ENCODE data around the gene FOXJ3.

FOXJ3 gene

DNA sequence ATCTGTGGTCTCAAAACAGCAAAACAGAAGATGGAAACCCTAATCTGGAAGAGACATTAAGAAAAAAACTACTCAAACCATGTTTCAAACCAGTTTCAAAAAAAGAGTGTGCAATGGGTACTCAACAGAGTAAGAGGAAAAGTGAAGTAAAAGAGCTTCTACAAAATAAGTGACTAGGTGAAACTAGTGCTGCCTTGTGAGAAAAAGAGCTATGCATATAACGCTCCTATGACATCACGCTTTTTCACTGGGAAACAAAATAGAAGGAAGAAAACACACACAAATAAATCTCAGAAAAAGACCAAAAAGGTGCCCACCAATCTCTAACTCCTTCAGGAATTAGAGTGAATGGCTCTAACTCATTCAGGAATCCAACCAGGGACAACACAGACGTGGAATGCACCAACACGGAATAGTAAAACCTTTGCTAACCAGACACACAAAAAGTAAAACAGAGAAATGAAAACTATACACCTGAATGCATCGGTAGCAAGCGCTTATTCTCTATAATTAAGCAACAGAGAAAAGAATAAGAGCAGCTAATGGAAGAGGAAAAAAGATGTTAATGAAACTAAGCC lies 1.3 kb downstream of the FOXJ3 start:
- Histone ChIP-seq H3K4me3 (ENCODE audit: low read depth, low read length) (peak overlapping the region; percentile 87), H3K27ac (ENCODE audit: low read depth, low read length) (peak overlapping the region; percentile 96), H3K9ac (ENCODE audit: low read depth, low read length) (peak overlapping the region; percentile 88), H3K36me3 (ENCODE audit: control insufficient read depth, insufficient read depth, low read length) (no peaks in the 10 kb centered on the region), H3K4me1 (ENCODE audit: control insufficient read depth, insufficient read depth, low read length) (peaks cover 23% of the 10 kb centered on the region), H3K9me3 (ENCODE audit: control insufficient read depth, insufficient read depth, low read length) (no peaks in the 10 kb centered on the region), H3K27me3 (ENCODE audit: control insufficient read depth, insufficient read depth, low read length) (no peaks in the 10 kb centered on the region)

DNA sequence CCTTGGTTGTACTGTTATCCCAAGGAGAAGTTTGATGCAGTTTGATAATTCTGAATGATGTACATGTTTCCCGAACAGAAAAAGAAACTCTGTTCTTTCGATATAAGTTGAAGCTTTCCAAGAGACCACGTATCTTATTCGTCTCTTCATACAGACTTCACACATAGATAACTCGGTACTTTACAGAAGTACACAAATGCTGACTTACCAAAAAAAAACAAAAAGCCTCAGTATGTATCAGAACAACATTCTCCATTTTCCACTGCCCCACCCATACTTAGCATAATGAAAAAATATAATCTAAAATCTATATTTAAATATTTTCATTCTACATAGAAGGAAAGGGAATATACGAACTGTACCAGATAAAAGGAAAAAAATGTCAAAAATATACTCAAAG lies 2.2 kb downstream of the FOXJ3 start:
- Histone ChIP-seq H3K4me3 (ENCODE audit: low read depth, low read length) (peak overlapping the region; percentile 87; the same call in 1 of the 2 replicates), H3K9ac (ENCODE audit: low read depth, low read length) (no peak overlapping the region), H3K27ac (ENCODE audit: low read depth, low read length) (no peak overlapping the region)

DNA sequence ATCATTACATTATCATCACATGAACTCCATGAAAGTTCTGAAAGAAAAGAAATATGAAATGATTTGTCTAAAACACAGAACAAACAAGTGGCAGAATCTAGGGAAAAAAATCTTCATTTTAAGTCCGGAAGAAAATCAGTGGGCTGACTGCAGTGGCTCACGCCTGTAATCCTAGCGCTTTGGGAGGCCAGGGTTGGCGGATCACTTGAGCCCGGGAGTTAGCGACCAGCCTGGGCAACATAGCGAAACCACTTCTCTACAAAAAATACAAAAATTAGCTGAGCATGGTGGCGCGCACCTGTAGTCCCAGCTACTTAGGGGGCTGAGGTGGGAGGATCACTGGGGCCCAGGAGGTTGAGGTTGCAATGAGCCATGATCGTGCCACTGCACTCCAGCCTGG lies 4.8 kb downstream of the FOXJ3 start:
- H3K4me1 ChIP-seq (ENCODE audit: control insufficient read depth, insufficient read depth, low read length): peaks cover 22% of the 10 kb centered on the region; the same call in 1 of the 2 replicates
- H3K9me3 ChIP-seq (ENCODE audit: control insufficient read depth, insufficient read depth, low read length): no peaks in the 10 kb centered on the region
- no peak overlapping the region for H3K4me3 ChIP-seq (ENCODE audit: low read depth, low read length)
- H3K9ac ChIP-seq (ENCODE audit: low read depth, low read length): no peak overlapping the region
- no peaks in the 10 kb centered on the region for H3K36me3 ChIP-seq (ENCODE audit: control insufficient read depth, insufficient read depth, low read length)
- no peaks in the 10 kb centered on the region for H3K27me3 ChIP-seq (ENCODE audit: control insufficient read depth, insufficient read depth, low read length)
- H3K27ac ChIP-seq (ENCODE audit: low read depth, low read length): no peak overlapping the region

More for the DNA sequence above, 2.2 kb downstream of the FOXJ3 start:
- Histone ChIP-seq H3K4me1 (ENCODE audit: control insufficient read depth, insufficient read depth, low read length) (peaks cover 21% of the 10 kb centered on the region), H3K27me3 (ENCODE audit: control insufficient read depth, insufficient read depth, low read length) (no peaks in the 10 kb centered on the region), H3K36me3 (ENCODE audit: control insufficient read depth, insufficient read depth, low read length) (no peaks in the 10 kb centered on the region), H3K9me3 (ENCODE audit: control insufficient read depth, insufficient read depth, low read length) (no peaks in the 10 kb centered on the region)

DNA sequence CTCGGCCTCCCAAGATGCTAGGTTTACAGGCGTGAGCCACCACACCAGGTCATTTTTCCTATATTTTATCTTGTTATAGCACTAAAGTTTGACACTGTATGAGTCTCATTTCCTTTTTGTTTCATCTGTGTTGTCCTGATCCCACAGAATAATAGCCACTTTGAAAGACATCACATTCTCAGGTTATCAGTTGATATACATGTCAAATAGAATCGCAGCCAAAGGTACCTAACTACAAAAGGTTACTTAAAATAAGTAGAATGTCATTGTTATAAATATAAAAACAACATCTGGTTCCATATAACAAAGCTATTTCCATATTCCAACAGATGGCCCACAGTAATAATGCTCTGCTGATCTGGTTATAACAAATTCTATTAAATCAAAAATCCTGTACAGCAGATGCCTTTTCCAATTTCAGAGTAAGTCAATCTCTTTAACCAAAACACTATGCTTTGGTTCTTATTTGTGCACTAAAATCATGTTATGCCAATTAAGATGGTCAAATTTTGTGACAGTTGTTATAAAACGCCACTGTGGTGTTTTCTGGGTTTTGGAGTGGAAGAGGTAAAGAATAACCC lies 6.0 kb downstream of the FOXJ3 start:
- H3K27me3 ChIP-seq (ENCODE audit: control insufficient read depth, insufficient read depth, low read length): no peaks in the 10 kb centered on the region
- no peak overlapping the region for H3K9ac ChIP-seq (ENCODE audit: low read depth, low read length)
- no peak overlapping the region for H3K27ac ChIP-seq (ENCODE audit: low read depth, low read length)
- H3K4me1 ChIP-seq (ENCODE audit: control insufficient read depth, insufficient read depth, low read length): peaks cover 22% of the 10 kb centered on the region; the same call in 1 of the 2 replicates
- H3K9me3 ChIP-seq (ENCODE audit: control insufficient read depth, insufficient read depth, low read length): no peaks in the 10 kb centered on the region
- no peaks in the 10 kb centered on the region for H3K36me3 ChIP-seq (ENCODE audit: control insufficient read depth, insufficient read depth, low read length)
- no peak overlapping the region for H3K4me3 ChIP-seq (ENCODE audit: low read depth, low read length)

DNA sequence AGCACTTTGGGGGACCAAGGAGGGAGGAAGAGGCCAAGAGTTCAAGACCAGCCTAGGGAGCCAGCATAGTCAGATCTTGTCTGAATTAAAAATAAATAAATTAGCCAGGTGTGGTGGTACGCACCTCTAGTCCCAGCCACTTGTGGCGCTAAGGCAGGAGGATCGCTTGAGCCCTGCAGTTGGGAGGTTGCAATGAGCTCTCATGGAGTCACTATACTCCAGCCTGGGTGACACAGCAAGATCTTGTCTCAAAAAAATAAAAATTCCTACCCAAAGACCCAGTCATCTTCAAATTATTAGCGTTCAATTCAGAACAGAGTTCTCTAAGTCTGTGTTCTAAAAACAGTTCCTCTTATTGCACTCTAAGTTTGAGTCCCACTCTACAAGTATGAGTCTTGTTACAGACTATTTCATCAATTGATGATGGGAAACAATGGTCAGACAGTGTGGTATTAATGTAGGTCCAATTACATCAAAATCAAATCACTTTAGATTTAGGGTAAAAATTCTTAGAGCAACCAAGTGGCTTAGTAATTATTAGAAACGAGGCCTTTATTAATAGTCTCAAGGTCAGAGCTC lies 6.9 kb downstream of the FOXJ3 start:
- Histone ChIP-seq H3K4me1 (ENCODE audit: control insufficient read depth, insufficient read depth, low read length) (peaks cover 19% of the 10 kb centered on the region; the same call in 1 of the 2 replicates), H3K4me3 (ENCODE audit: low read depth, low read length) (no peak overlapping the region), H3K9me3 (ENCODE audit: control insufficient read depth, insufficient read depth, low read length) (no peaks in the 10 kb centered on the region), H3K27ac (ENCODE audit: low read depth, low read length) (no peak overlapping the region), H3K9ac (ENCODE audit: low read depth, low read length) (no peak overlapping the region), H3K27me3 (ENCODE audit: control insufficient read depth, insufficient read depth, low read length) (no peaks in the 10 kb centered on the region), H3K36me3 (ENCODE audit: control insufficient read depth, insufficient read depth, low read length) (no peaks in the 10 kb centered on the region)

DNA sequence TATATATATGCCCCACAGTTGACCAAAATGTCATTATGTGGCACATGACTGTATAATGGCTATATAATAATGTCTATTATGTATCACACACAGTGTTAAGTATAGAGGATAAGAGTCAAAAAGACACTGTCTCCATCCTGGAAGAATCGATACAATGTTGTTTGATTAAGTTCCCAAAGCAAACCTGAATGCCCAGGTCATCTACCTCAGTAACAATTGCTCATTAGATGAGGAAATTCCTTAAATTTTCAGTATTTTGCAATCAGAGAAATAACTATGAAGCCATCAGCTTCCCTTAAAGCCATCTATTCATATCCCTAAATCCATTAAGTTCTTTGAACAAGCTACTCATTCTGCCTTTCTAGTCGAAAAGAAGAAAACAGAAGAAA lies 10.0 kb downstream of the FOXJ3 start:
- H3K9me3 ChIP-seq (ENCODE audit: control insufficient read depth, insufficient read depth, low read length): no peaks in the 10 kb centered on the region
- H3K27ac ChIP-seq (ENCODE audit: low read depth, low read length): no peak overlapping the region
- no peaks in the 10 kb centered on the region for H3K36me3 ChIP-seq (ENCODE audit: control insufficient read depth, insufficient read depth, low read length)
- peaks cover 24% of the 10 kb centered on the region; the same call in 1 of the 2 replicates for H3K4me1 ChIP-seq (ENCODE audit: control insufficient read depth, insufficient read depth, low read length)
- no peaks in the 10 kb centered on the region for H3K27me3 ChIP-seq (ENCODE audit: control insufficient read depth, insufficient read depth, low read length)
- no peak overlapping the region for H3K4me3 ChIP-seq (ENCODE audit: low read depth, low read length)
- no peak overlapping the region for H3K9ac ChIP-seq (ENCODE audit: low read depth, low read length)

DNA sequence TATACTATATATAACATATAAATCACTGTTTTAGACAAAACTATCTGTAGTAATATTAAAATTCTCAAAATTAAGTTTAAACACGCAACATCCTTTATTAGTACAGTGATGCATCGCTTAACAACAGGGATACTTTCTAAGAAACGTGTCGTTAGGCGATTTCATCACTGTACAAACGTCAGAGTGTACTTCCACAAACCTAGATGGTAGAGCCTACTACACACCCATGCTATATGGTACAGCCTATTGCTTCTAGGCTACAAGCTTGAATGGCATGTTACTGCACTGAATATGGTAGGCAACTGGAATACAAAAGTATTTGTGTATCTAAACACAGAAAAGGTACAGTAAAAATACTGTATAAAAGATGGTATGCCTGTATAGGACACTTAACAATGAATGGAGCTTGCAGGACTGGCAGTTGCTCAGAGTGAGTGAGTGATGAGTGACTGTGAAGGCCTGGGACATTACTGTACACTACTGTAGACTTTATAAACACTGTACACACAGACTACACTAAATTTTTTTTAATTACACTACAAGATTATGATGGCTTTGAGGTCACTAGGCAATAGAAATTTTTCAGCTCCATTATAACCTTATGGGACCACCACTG lies 10.5 kb downstream of the FOXJ3 start:
- Histone ChIP-seq H3K4me3 (ENCODE audit: low read depth, low read length) (no peak overlapping the region), H3K9me3 (ENCODE audit: control insufficient read depth, insufficient read depth, low read length) (no peaks in the 10 kb centered on the region), H3K27ac (ENCODE audit: low read depth, low read length) (no peak overlapping the region), H3K9ac (ENCODE audit: low read depth, low read length) (no peak overlapping the region), H3K36me3 (ENCODE audit: control insufficient read depth, insufficient read depth, low read length) (no peaks in the 10 kb centered on the region), H3K4me1 (ENCODE audit: control insufficient read depth, insufficient read depth, low read length) (peaks cover 21% of the 10 kb centered on the region; the same call in 1 of the 2 replicates), H3K27me3 (ENCODE audit: control insufficient read depth, insufficient read depth, low read length) (no peaks in the 10 kb centered on the region)

DNA sequence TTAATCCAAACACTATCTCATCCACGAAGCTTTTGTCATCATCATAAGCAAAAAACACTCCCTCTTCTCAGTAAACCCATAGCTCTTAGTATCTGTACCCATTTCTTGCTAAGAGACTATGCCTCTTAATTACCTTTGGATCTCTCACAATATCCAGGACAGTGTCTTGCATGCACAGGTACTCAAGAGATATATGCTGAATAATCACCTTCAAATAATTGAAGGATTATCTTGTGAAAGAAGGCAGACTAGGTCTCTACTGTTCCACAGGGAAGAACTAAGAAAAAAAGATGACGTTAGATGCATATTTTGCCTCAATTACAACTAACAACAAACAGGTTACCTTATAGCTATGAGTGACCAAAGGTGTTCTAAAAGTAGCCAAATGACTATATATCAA lies 11.5 kb downstream of the FOXJ3 start:
- H3K27ac ChIP-seq (ENCODE audit: low read depth, low read length): no peak overlapping the region
- no peaks in the 10 kb centered on the region for H3K9me3 ChIP-seq (ENCODE audit: control insufficient read depth, insufficient read depth, low read length)
- no peak overlapping the region for H3K4me3 ChIP-seq (ENCODE audit: low read depth, low read length)
- H3K27me3 ChIP-seq (ENCODE audit: control insufficient read depth, insufficient read depth, low read length): no peaks in the 10 kb centered on the region
- H3K4me1 ChIP-seq (ENCODE audit: control insufficient read depth, insufficient read depth, low read length): peaks cover 19% of the 10 kb centered on the region; the same call in 1 of the 2 replicates
- no peak overlapping the region for H3K9ac ChIP-seq (ENCODE audit: low read depth, low read length)
- H3K36me3 ChIP-seq (ENCODE audit: control insufficient read depth, insufficient read depth, low read length): no peaks in the 10 kb centered on the region

DNA sequence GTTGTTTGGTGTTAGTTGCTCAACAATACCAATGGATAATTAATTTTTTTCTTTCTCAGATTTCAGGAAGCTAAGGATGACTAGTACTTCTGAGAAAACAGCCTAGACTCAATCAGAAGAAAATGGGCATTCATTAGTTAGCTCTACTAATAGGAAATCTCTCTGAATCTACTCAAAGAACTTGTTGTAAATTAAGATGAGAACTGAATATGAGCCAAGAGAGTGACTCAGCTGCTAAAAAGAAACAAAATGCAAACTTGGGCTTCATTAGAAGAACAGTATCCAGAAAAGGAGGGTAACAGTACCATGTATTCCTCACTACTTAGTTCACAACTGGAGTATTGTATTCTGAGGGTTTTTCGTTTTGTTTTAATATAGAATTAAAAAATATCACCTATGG lies 12.5 kb downstream of the FOXJ3 start:
- Histone ChIP-seq H3K9me3 (ENCODE audit: control insufficient read depth, insufficient read depth, low read length) (no peaks in the 10 kb centered on the region), H3K4me1 (ENCODE audit: control insufficient read depth, insufficient read depth, low read length) (peaks cover 19% of the 10 kb centered on the region; the same call in 1 of the 2 replicates), H3K27me3 (ENCODE audit: control insufficient read depth, insufficient read depth, low read length) (no peaks in the 10 kb centered on the region), H3K27ac (ENCODE audit: low read depth, low read length) (no peak overlapping the region), H3K36me3 (ENCODE audit: control insufficient read depth, insufficient read depth, low read length) (no peaks in the 10 kb centered on the region), H3K9ac (ENCODE audit: low read depth, low read length) (no peak overlapping the region), H3K4me3 (ENCODE audit: low read depth, low read length) (no peak overlapping the region)

DNA sequence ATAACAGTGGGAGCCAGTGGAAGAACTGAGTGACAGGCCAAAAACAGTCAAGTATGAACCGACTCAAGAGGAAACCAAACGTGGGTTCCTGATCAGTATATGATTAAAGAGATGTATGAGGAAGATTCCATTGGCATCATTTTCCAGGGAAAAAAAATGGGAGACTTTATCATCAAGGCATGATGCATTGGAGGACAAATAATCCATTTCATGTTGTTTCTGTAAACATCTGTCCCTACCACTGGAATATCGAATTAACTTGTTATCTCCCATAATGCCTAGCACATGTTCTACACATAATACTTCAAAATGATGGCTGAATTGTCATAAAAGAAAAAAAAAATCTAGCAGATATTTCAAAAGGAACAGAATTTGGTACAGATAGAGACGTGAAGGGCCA lies 13.3 kb downstream of the FOXJ3 start:
- H3K27ac ChIP-seq (ENCODE audit: low read depth, low read length): no peak overlapping the region
- H3K27me3 ChIP-seq (ENCODE audit: control insufficient read depth, insufficient read depth, low read length): no peaks in the 10 kb centered on the region
- no peaks in the 10 kb centered on the region for H3K9me3 ChIP-seq (ENCODE audit: control insufficient read depth, insufficient read depth, low read length)
- no peak overlapping the region for H3K4me3 ChIP-seq (ENCODE audit: low read depth, low read length)
- no peak overlapping the region for H3K9ac ChIP-seq (ENCODE audit: low read depth, low read length)
- H3K36me3 ChIP-seq (ENCODE audit: control insufficient read depth, insufficient read depth, low read length): no peaks in the 10 kb centered on the region
- peaks cover 16% of the 10 kb centered on the region; the same call in 1 of the 2 replicates for H3K4me1 ChIP-seq (ENCODE audit: control insufficient read depth, insufficient read depth, low read length)

DNA sequence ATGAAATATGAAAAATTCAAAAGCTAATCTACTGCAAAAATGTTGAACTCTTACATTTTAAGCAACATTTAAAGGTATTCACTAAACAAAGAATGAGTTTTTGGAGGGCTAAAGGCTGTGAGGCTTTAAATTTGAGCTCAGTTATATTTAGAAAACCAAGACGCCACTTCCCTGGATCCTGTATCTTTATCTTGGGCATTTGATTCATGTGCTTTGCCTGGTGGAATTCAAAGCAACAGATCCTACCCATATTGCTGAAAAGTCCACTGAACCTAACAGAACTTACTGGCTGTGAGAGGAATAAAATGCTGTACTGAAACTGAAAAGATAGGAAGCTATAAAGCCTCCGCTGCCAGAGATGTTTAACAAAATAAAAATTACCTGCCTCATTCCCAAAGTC lies 14.3 kb downstream of the FOXJ3 start:
- Histone ChIP-seq H3K27me3 (ENCODE audit: control insufficient read depth, insufficient read depth, low read length) (no peaks in the 10 kb centered on the region), H3K36me3 (ENCODE audit: control insufficient read depth, insufficient read depth, low read length) (no peaks in the 10 kb centered on the region), H3K9me3 (ENCODE audit: control insufficient read depth, insufficient read depth, low read length) (no peaks in the 10 kb centered on the region), H3K9ac (ENCODE audit: low read depth, low read length) (no peak overlapping the region), H3K27ac (ENCODE audit: low read depth, low read length) (no peak overlapping the region), H3K4me3 (ENCODE audit: low read depth, low read length) (no peak overlapping the region), H3K4me1 (ENCODE audit: control insufficient read depth, insufficient read depth, low read length) (peaks cover 12% of the 10 kb centered on the region; the same call in 1 of the 2 replicates)

All from HUES48 (cell line).